ENCODE results near the gene CAV2.

Gene CAV2

DNA sequence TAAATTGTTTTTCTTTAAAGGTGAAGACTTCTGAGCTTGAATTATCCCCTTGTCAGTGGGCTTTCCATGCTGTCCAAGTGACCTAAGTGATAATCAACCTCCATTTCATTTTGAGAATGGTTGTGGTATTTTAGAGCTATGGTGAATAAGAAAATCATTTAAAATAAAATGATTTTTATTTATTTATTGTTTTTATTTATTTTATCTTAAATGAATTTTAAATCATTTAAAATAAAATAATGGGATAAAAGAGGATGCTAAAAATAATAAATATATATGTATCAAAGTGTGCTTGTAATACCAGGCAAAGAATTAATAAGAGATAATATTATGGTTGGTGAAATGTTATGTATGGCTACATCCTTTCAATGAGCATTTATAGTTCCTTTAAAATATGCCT, 49.8 kb downstream of the CAV2 start:
- no peak for DNase-seq

DNA sequence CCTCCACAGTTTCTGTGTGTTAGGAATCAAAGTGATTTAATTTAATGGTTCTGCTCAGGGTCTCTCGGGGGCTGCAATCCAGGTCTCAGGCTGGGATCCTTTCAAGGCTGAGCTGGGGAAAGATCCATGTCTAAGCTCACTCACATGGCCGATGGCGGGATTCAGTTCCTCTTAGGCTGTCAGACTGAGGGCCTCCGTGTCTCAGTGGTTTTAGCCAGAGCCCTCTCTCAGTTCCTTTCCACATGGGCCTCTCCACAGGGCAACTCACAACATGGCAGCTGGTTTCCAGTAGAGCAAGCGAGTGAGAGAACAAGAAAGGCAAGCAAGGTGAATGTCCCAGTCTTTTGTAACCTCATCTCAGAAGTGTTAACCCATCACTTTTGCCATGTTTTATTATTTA, 52.2 kb downstream of the CAV2 start:
- DNase-seq: no peak

DNA sequence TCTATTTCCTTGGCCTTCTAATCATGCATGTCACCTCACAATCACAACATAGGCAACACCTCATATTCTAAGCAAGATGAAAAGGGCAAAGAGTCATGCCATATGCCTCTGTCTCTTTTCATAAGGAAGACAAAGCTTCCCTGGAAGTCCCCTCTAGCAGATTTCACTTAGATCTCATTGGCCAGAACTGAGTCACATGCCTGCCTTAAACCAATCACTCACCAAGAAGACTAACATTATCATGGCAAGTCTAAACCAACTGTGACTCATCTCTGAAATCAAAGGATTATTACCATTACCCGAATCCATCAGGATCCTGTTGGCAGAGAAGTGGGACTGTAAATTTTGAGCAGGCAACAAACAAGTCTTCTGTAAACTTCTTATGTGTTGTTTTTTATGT, 53.1 kb downstream of the CAV2 start:
- DNase-seq: no peak

DNA sequence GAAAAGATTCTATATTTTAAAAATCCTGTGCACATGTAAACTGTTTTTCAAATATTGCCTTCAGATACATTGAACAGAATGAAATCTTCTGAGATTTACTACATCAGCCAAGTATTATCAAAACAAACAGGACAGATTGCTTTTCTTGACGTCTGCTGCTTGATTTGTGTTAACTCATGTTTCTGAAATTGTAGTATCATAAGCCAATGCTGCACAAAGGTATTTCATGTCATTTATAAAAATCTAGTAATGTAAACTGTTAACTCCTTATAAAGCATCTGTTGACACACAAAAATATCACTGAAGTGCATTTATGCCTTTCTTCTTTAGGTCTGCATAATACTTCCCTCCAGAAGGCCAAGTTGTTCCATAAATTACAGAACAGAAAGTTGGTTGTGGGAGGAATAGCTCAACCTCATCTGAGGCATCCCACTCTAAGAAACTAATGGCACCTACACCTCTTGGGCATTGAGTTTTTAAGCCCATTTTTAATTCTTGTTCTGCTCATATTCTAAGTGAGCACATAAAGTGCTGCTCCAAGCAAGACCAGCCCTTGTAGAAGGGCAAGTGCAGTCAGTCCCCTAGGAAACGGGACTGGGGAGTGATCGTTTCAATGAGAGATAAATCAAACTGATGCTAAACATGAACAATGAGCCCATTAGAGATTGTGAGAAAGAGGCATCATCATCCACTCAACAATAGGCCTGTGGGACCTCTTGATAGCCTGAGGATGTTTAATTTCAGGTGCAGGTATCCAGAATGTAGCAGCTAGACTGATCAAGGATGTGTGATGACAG, 53.8 kb downstream of the CAV2 start:
- DNase-seq: no peak

DNA sequence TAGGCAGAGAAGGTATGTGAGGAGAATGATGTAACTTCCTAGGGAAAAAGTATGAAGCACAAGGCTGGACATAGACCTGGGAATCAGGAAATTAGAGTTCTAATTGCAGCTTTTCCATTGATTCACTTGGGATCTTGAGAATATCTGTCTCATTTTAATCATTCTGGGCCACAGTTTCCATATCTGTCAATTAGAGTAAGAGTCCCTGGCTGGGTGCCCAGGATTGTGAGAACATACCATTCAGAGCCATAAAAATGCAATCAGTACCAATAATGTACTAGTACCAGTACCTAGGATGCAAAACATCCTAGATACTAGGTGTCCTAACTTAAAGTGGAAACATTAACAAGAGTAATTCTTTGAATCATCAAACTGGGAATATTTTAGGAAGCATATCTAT, 54.9 kb downstream of the CAV2 start:
- no peak for DNase-seq

DNA sequence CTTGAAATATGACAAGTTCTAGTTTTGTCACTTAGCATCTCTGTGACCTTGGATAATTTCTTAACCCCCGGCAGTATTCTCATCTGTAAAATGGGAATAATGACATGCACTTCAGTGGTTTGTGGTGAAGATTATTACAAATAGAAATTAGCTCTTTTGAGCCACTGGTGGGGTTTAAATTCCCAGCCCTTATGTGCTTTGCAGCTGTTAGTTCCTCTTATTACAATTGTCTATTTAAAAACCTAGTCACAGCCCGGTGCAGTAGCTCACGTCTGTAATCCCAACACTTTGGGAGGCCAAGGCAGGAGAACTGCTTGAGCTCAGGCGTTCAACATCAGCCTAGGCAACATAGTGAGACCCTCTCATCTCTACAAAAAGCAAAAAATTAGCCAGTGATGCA, 55.4 kb downstream of the CAV2 start:
- no peak for DNase-seq

DNA sequence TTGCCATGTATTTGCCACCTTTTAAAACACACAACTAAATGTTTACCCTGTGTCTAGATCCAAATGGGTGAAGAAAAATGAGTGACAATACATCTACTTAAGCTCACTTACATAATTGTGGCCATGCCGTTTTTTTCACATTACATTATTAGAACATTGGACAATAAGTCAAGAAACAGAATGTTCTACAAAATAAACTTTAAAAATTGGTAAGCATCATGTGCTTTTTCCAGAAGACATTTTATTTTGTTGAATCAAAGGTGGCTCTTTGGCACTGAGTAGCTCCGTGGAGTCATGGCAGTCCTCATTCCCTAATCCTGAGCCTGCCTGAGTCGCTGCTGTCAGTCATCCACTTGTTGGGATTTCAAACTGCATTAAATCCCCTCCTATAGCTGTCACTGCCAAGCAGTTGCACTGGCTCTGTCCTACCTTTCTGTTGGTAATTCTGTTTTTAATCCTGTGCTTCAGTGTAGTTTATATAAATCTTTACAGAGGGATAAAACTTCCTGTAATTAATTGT, 57.6 kb downstream of the CAV2 start:
- no peak for DNase-seq

DNA sequence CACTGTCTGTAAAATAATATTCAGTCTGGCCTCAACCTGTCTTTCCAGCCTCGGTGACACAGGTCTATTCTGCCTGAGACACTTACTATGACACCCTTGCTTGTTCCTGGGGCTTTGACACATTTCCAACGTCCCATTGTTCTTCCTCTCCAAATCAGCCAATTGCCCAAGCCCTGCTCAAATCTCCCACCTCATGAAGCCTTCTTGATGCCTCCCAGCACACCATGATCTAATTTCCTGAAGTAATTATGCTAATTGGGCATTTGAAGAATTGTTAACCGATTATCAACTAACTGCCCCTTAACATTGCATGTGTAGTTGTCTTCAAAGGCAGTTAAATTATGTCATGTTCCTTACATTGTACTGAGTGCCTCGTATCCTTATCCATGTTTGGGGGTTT, 58.4 kb downstream of the CAV2 start:
- DNase-seq: no peak
